SU-DHL-6 (cell line): ENCODE measurements around the gene ORMDL3.

Source experiments
- EZH2phosphoT487 ChIP-seq: fragments of 200-600 bp; sonication (generic), shearing (Covaris generic); conservative IDR thresholded peaks from 2 replicates; pipeline ENCODE4 v1.6.1; 2018; ENCODE audit warnings: mild to moderate bottlenecking, antibody characterized with exemption, low read length, moderate library complexity, mixed read lengths
- TF ChIP-seq, protein P1 (sequence below): fragments of 200-600 bp; sonication (generic); IDR thresholded peaks from one replicate; pipeline ENCODE4 v1.5.1; 2017; ENCODE audit warnings: antibody characterized with exemption, mild to moderate bottlenecking, low read length, moderate library complexity; ENCODE audit not compliant: insufficient read depth, poor library complexity, severe bottlenecking

DNA sequence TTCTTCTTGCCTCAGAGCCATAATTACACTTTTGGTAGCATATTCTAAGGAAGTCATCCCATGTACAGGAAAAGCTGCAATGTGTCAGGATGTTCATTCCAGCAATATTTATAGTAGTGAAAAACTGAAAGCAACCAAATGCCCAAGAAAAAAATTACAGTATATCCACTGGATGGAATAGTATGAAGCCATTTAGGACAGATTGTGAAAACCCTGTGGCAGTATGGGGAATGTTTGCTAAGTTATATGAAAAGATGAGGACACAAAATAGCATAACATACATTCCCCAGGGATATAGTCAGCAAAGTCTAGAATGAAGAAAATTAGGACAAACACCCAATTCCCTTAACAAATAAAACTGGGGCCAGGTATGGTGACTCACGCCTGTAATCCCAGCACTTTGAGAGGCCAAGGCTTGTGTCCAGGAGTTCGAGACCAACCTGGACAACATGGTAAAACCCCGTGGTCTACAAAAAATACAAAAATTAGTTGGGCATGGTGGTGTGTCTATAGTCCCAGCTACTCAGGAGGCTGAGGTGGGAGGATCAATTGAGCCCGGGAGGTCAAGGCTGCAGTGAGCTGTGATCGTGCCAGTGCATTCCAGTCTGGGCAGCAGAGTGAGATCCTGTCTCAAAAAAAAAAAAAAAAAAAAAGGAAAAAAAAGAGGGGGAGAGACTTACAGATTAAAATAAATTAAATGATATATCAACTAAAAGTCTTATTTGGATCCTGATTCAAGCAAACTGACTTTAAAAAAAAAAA lies 2.4 kb upstream of the ORMDL3 start:
- TF ChIP-seq, protein P1, sequence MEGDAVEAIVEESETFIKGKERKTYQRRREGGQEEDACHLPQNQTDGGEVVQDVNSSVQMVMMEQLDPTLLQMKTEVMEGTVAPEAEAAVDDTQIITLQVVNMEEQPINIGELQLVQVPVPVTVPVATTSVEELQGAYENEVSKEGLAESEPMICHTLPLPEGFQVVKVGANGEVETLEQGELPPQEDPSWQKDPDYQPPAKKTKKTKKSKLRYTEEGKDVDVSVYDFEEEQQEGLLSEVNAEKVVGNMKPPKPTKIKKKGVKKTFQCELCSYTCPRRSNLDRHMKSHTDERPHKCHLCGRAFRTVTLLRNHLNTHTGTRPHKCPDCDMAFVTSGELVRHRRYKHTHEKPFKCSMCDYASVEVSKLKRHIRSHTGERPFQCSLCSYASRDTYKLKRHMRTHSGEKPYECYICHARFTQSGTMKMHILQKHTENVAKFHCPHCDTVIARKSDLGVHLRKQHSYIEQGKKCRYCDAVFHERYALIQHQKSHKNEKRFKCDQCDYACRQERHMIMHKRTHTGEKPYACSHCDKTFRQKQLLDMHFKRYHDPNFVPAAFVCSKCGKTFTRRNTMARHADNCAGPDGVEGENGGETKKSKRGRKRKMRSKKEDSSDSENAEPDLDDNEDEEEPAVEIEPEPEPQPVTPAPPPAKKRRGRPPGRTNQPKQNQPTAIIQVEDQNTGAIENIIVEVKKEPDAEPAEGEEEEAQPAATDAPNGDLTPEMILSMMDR = no peak
- no peak for TF ChIP-seq EZH2phosphoT487
